Stimulated activated CD8-positive, alpha-beta memory T cell treated with anti-CD3 and anti-CD28 coated beads, Interleukin-4, amount 100 ng/mL, for 48 hours (primary cell): ENCODE measurements around the gene TNIP2.
A peak's percentile ranks its signal among the peaks of the same experiment; 100 is the strongest.
"Not testable (repeated sequence)": the region's sequence is repeated elsewhere in the genome, so short reads cannot be mapped to it uniquely, and the experiment has no call there.

Source experiments
- DNase-seq: peaks from one replicate; pipeline ENCODE4 v3.0.0-alpha.2; 2020

Gene TNIP2

GRCh38 chr4:2767705-2768074 lies 11.6 kb upstream of the TNIP2 start:
- DNase-seq: no peak

GRCh38 chr4:2767046-2767704 lies 11.0 kb upstream of the TNIP2 start:
- DNase-seq: no peak

- no peak for DNase-seq
These were observed 9.8 kb upstream of the TNIP2 start for GRCh38 chr4:2765832-2766526.

- DNase-seq: no peak
These were observed 7.4 kb upstream of the TNIP2 start for GRCh38 chr4:2763511-2763967.

- DNase-seq: not testable (repeated sequence)
These were observed 6.6 kb upstream of the TNIP2 start for GRCh38 chr4:2762486-2763370.

GRCh38 chr4:2762048-2762447 lies 5.9 kb upstream of the TNIP2 start:
- no peak for DNase-seq

- peak; percentile 50 for DNase-seq
These were observed 5.1 kb upstream of the TNIP2 start for GRCh38 chr4:2761035-2761923.

- no peak for DNase-seq
These were observed 1.3 kb upstream of the TNIP2 start for GRCh38 chr4:2757426-2757825.

- no peak for DNase-seq
These were observed 685 bp upstream of the TNIP2 start for GRCh38 chr4:2756691-2757350.

- DNase-seq: no peak
These were observed 1.0 kb downstream of the TNIP2 start for GRCh38 chr4:2754848-2755819.

- no peak for DNase-seq
These were observed 2.7 kb downstream of the TNIP2 start for GRCh38 chr4:2753436-2753835.

- DNase-seq: no peak
These were observed 5.2 kb downstream of the TNIP2 start for GRCh38 chr4:2750719-2751605.

- DNase-seq: no peak
These were observed 9.0 kb downstream of the TNIP2 start for GRCh38 chr4:2746891-2747695.

- DNase-seq: peak; percentile 93
These were observed 9.9 kb downstream of the TNIP2 start for GRCh38 chr4:2745981-2746806.

- DNase-seq: no peak
These were observed 10.6 kb downstream of the TNIP2 start for GRCh38 chr4:2745516-2745915.

GRCh38 chr4:2744576-2745270 lies 11.4 kb downstream of the TNIP2 start:
- no peak for DNase-seq
